Mesendoderm (in vitro differentiated cells): ENCODE results near the gene TBX15.

ENCODE experiments used
- DNase-seq: peaks from one replicate; pipeline ENCODE4 v3.0.0; 2013
- H2AK5ac ChIP-seq: 2 replicates; pipeline ENCODE4 v1.6.1; 2013; ENCODE audit warnings: low read length, inconsistent platforms
- H2BK120ac ChIP-seq: 2 replicates; pipeline ENCODE4 v1.6.1; 2013; ENCODE audit warnings: low read depth, mild to moderate bottlenecking, low read length, moderate library complexity, mixed read lengths
- H2BK15ac ChIP-seq: replicated peaks from 2 replicates; pipeline ENCODE4 v1.6.1; 2013; ENCODE audit warnings: low read depth, mild to moderate bottlenecking, moderate library complexity
- H2BK5ac ChIP-seq: 2 replicates; pipeline ENCODE4 v1.6.1; 2013; ENCODE audit warnings: low read length, inconsistent platforms
- H3K18ac ChIP-seq: 2 replicates; pipeline ENCODE4 v1.6.1; 2013; ENCODE audit warnings: mild to moderate bottlenecking, low read length, mixed read lengths
- H3K23ac ChIP-seq: one replicate; pipeline ENCODE4 v1.6.1; 2013; ENCODE audit warnings: low read length
- H3K27ac ChIP-seq: 2 replicates; pipeline ENCODE4 v1.5.1; 2013; ENCODE audit warnings: low read depth, mild to moderate bottlenecking, inconsistent platforms, low read length, moderate library complexity
- H3K27me3 ChIP-seq: 2 replicates; pipeline ENCODE4 v1.6.1; 2013; ENCODE audit warnings: low read length, control low read depth, mild to moderate bottlenecking, inconsistent platforms; ENCODE audit not compliant: insufficient read depth, poor library complexity
- H3K36me3 ChIP-seq: 2 replicates; pipeline ENCODE4 v1.6.1; 2013; ENCODE audit warnings: low read length, inconsistent platforms; ENCODE audit not compliant: control insufficient read depth, insufficient read depth
- H3K4ac ChIP-seq: one replicate; pipeline ENCODE4 v1.6.1; 2013; ENCODE audit warnings: low read depth, mild to moderate bottlenecking, low read length, moderate library complexity
- H3K4me1 ChIP-seq: 2 replicates; pipeline ENCODE4 v1.6.1; 2013; ENCODE audit warnings: low read depth, low read length, inconsistent platforms; ENCODE audit not compliant: control insufficient read depth
- H3K4me2 ChIP-seq: 2 replicates; pipeline ENCODE4 v1.6.1; 2013; ENCODE audit warnings: low read length
- H3K4me3 ChIP-seq: 2 replicates; pipeline ENCODE4 v1.5.1; 2013; ENCODE audit warnings: mild to moderate bottlenecking, low read length
- H3K56ac ChIP-seq: one replicate; pipeline ENCODE4 v1.6.1; 2013; ENCODE audit warnings: low read length
- H3K79me1 ChIP-seq: 2 replicates; pipeline ENCODE4 v1.6.1; 2013; ENCODE audit warnings: low read length, inconsistent platforms
- H3K79me2 ChIP-seq: 2 replicates; pipeline ENCODE4 v1.6.1; 2013; ENCODE audit warnings: mild to moderate bottlenecking, low read length; ENCODE audit not compliant: control insufficient read depth, insufficient read depth
- H3K9ac ChIP-seq: 2 replicates; pipeline ENCODE4 v1.6.1; 2013; ENCODE audit warnings: low read length, inconsistent platforms
- H4K5ac ChIP-seq: one replicate; pipeline ENCODE4 v1.6.1; 2013; ENCODE audit warnings: low read length
- H4K8ac ChIP-seq: one replicate; pipeline ENCODE4 v1.6.1; 2013; ENCODE audit warnings: low read depth, mild to moderate bottlenecking, control low read depth, low read length, moderate library complexity
- WGBS: extraction: QIAGEN DNeasy Blood & Tissue Kit; methylation state at CpG from one replicate; pipeline ENCODE4 v1.1.7; 2013; ENCODE audit warnings: low lambda C conversion rate, missing lambda C conversion rate; ENCODE audit not compliant: insufficient coverage; ENCODE audit errors: extremely low coverage; 5-methylcytosine and 5-hydroxymethylcytosine counted together

Gene TBX15

DNA sequence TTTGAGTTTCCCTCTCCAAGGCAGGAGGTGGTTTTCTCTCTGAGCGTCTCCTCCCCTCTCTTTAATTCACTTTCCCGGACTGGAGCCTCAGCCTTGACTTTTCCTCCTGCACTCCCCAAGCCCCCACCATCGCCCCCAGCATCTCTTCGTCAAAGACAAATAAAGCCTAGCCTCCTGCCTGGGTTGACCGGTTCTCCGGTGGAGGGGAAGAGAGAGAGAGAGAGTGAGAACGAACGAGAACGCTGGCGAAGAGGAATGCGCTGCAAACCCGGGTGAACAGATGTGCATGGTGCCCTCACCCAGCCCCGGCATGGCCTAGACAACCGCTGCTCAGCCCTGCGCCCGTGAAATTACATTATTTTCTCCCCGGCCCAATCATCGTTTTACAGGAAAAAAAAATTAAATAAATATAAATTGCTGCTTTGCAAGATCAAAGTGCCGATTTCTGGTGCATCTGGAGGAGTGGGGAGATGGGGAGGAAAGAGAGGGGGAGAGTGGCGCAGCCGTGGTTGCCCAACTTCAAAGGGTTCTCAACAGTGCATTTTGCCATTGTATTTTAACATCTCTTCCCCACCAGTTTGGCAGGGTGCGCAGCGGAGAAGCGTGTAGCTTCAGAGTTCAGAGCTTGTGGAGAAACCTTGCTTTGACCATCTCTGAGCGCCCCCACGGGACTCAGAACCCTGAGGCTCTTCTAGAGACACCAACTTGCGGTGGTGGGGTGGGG is 11.4 kb upstream of the TBX15 start:
- no peaks in the 10 kb centered on the region for H3K36me3 ChIP-seq
- DNase-seq = no peak
- H2BK15ac ChIP-seq = no peak overlapping the region
- H3K4me3 ChIP-seq = no peak overlapping the region
- H3K56ac ChIP-seq = no peak overlapping the region
- H2BK5ac ChIP-seq = no peak overlapping the region
- no peak overlapping the region for H3K4ac ChIP-seq
- no peak overlapping the region for H4K8ac ChIP-seq
- H2AK5ac ChIP-seq = no peak overlapping the region
- no peak overlapping the region for H3K18ac ChIP-seq
- no peak overlapping the region for H2BK120ac ChIP-seq
- no peak overlapping the region for H3K23ac ChIP-seq
- no peak overlapping the region for H3K4me2 ChIP-seq
- H3K27ac ChIP-seq = no peak overlapping the region
- no CpG with 5 or more reads among the region's 27 CpGs for WGBS
- H4K5ac ChIP-seq = no peak overlapping the region
- peaks cover 3% of the 10 kb centered on the region for H3K4me1 ChIP-seq
- H3K27me3 ChIP-seq = peaks cover 90% of the 10 kb centered on the region
- no peak overlapping the region for H3K9ac ChIP-seq
- H3K79me2 ChIP-seq = no peaks in the 10 kb centered on the region
- H3K79me1 ChIP-seq = no peaks in the 10 kb centered on the region

- H3K27ac ChIP-seq = no peak overlapping the region
- H3K4me3 ChIP-seq = no peak overlapping the region
- H3K9ac ChIP-seq = no peak overlapping the region
- H3K18ac ChIP-seq = no peak overlapping the region
- no CpG with 5 or more reads among the region's 2 CpGs for WGBS
- DNase-seq = no peak
- H3K4me2 ChIP-seq = no peak overlapping the region
- no peak overlapping the region for H3K23ac ChIP-seq
- no peak overlapping the region for H4K5ac ChIP-seq
- H4K8ac ChIP-seq = no peak overlapping the region
- peaks cover 93% of the 10 kb centered on the region for H3K27me3 ChIP-seq
- H3K4ac ChIP-seq = no peak overlapping the region
- no peak overlapping the region for H3K56ac ChIP-seq
- H2BK15ac ChIP-seq = no peak overlapping the region
- H2BK120ac ChIP-seq = no peak overlapping the region
- H2BK5ac ChIP-seq = no peak overlapping the region
- H2AK5ac ChIP-seq = no peak overlapping the region
- no peaks in the 10 kb centered on the region for H3K79me1 ChIP-seq
- H3K36me3 ChIP-seq = no peaks in the 10 kb centered on the region
- peaks cover 3% of the 10 kb centered on the region for H3K4me1 ChIP-seq
- no peaks in the 10 kb centered on the region for H3K79me2 ChIP-seq
These were observed 10.0 kb upstream of the TBX15 start for GRCh38 chr1:118998171-118998570.

- Histone ChIP-seq H3K4me3 (no peak overlapping the region), H3K27ac (no peak overlapping the region), H2BK120ac (no peak overlapping the region), H3K79me1 (no peaks in the 10 kb centered on the region), H2BK15ac (no peak overlapping the region), H3K23ac (no peak overlapping the region), H3K27me3 (peaks cover 94% of the 10 kb centered on the region), H3K4ac (no peak overlapping the region), H3K4me1 (peaks cover 2% of the 10 kb centered on the region), H3K36me3 (no peaks in the 10 kb centered on the region), H2BK5ac (no peak overlapping the region), H4K5ac (no peak overlapping the region), H3K79me2 (no peaks in the 10 kb centered on the region), H4K8ac (no peak overlapping the region), H3K18ac (no peak overlapping the region), H2AK5ac (no peak overlapping the region), H3K56ac (no peak overlapping the region), H3K9ac (no peak overlapping the region), H3K4me2 (no peak overlapping the region)
- WGBS = no CpG with 5 or more reads among the region's 7 CpGs
- no peak for DNase-seq
These were observed 9.1 kb upstream of the TBX15 start for GRCh38 chr1:118997225-118997624.

DNA sequence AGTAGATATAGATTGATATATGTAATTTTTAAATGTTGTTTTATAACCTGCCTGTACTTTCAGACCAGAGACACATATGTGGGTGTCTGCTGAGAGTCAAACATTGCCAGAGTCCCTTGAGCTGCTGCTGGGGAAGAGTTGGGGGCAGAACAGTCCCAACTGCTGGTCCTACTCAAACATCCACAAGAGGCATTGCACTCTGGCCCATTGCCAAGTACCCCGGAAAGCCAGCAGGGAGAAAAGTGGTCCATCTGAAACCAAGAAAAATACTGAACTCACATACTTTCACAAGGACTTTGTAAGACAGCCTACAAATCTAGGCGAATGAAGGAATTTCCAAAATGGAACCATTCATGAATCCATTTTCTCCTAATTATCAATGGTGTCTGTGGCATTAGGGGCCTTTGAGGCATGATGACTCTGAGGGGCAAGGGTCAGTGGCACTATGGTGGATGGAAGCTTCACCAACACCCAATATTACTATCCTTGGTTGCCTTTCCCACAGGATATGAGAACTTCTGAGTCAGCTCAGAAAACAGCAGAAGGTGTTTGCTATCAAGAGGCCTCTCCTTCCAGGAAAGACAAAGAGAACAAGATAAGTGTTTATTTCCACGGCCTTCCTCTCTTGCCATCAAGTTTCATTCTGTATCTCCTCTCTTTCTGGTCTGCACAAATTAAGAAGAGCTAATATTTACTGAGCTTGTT is 7.3 kb upstream of the TBX15 start:
- WGBS = no CpG with 5 or more reads among the region's 3 CpGs
- Histone ChIP-seq H3K27me3 (peaks cover 93% of the 10 kb centered on the region), H3K4me3 (no peak overlapping the region), H3K18ac (no peak overlapping the region), H3K79me2 (no peaks in the 10 kb centered on the region), H3K36me3 (no peaks in the 10 kb centered on the region), H2BK5ac (no peak overlapping the region), H3K4ac (no peak overlapping the region), H2BK15ac (no peak overlapping the region), H3K79me1 (no peaks in the 10 kb centered on the region), H4K5ac (no peak overlapping the region), H2AK5ac (no peak overlapping the region), H3K27ac (no peak overlapping the region), H3K9ac (no peak overlapping the region), H3K56ac (no peak overlapping the region), H4K8ac (no peak overlapping the region), H2BK120ac (no peak overlapping the region), H3K4me2 (no peak overlapping the region), H3K4me1 (no peaks in the 10 kb centered on the region), H3K23ac (no peak overlapping the region)
- DNase-seq = no peak

DNA sequence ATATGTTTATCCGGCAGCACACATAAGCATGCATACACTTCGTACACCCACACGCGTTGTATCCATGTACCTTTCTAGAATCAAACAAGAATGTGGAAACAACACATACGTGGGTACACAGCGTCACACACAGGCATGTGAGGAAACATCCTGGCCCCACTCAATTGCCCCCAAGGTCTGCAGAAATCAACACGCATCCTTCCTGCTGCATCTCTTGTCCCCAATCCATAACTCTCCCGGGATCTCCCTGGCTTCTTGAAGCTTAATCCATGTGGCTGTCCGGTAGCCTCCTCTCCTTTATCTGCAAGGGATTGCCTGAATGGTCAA is 5.5 kb upstream of the TBX15 start:
- Histone ChIP-seq H2BK120ac (no peak overlapping the region), H4K5ac (no peak overlapping the region), H2BK15ac (no peak overlapping the region), H2BK5ac (no peak overlapping the region), H3K18ac (no peak overlapping the region), H3K79me2 (no peaks in the 10 kb centered on the region), H3K4me1 (peaks cover under 1% of the 10 kb centered on the region), H3K27ac (no peak overlapping the region), H3K9ac (no peak overlapping the region), H3K36me3 (no peaks in the 10 kb centered on the region), H3K4me2 (no peak overlapping the region), H3K4me3 (no peak overlapping the region), H2AK5ac (no peak overlapping the region), H3K4ac (no peak overlapping the region), H3K79me1 (no peaks in the 10 kb centered on the region), H3K27me3 (peaks cover 88% of the 10 kb centered on the region), H4K8ac (no peak overlapping the region), H3K56ac (no peak overlapping the region), H3K23ac (no peak overlapping the region)
- DNase-seq = no peak
- no CpG with 5 or more reads among the region's 9 CpGs for WGBS
